Type B pancreatic cell (in vitro differentiated cells): Measurements from ENCODE around the gene EHMT1. TPM values are rescaled to one million over a fixed set of nuclear protein-coding genes. Genes with fewer than 3 reads are reported as not detected.
A peak's percentile ranks its signal among the peaks of the same experiment; 100 is the strongest.
"Not testable (repeated sequence)": the region's sequence is repeated elsewhere in the genome, so short reads cannot be mapped to it uniquely, and the experiment has no call there.

Experiments used
- DNase-seq: peaks from one replicate; pipeline ENCODE4 v3.0.0; 2021; ENCODE audit warnings: mixed read lengths; ENCODE audit not compliant: unreplicated experiment; ENCODE audit errors: extremely low spot score
- H3K27ac Mint-ChIP-seq: 2 replicates; pipeline ENCODE4 v1.8.0; 2021; ENCODE audit warnings: mild to moderate bottlenecking, mixed read lengths
- H3K27me3 Mint-ChIP-seq: 2 replicates; pipeline ENCODE4 v1.8.0; 2021; ENCODE audit warnings: mixed read lengths
- H3K36me3 Mint-ChIP-seq: 2 replicates; pipeline ENCODE4 v1.8.0; 2021; ENCODE audit warnings: mixed read lengths
- H3K4me1 Mint-ChIP-seq: one replicate; pipeline ENCODE4 v1.8.0; 2021; ENCODE audit warnings: mixed read lengths; ENCODE audit not compliant: unreplicated experiment
- H3K4me3 Mint-ChIP-seq: 2 replicates; pipeline ENCODE4 v1.8.0; 2021; ENCODE audit warnings: mild to moderate bottlenecking, mixed read lengths
- H3K9me3 Mint-ChIP-seq: 2 replicates; pipeline ENCODE4 v1.8.0; 2021; ENCODE audit warnings: mixed read lengths
- CTCF ChIP-seq: fragments of 200-600 bp; sonication (generic); conservative IDR thresholded peaks from 2 replicates; pipeline ENCODE4 v1.5.0; 2021; ENCODE audit warnings: antibody characterized with exemption, mild to moderate bottlenecking
- total RNA-seq: library from RNA; stranded (reverse); gene quantifications from 2 replicates; pipeline ENCODE4 v1.2.1, GENCODE V29; 2021; ENCODE audit warnings: low replicate concordance

Gene EHMT1
- total RNA-seq, 1 donor from 2014 or later, result 111 TPM

GRCh38 chr9:137621131-137621757, 2.4 kb downstream of the EHMT1 start:
- peak; percentile 71 for TF ChIP-seq CTCF
- Mint-ChIP-seq H3K27me3 (no peaks in the 10 kb centered on the region), H3K4me3 (peak overlapping the region; percentile 75), H3K4me1 (peaks cover 31% of the 10 kb centered on the region), H3K27ac (peak overlapping the region; percentile 55), H3K36me3 (peaks cover 17% of the 10 kb centered on the region), H3K9me3 (no peaks in the 10 kb centered on the region)
- DNase-seq, result no peak

- H3K4me3 Mint-ChIP-seq, H3K9me3 Mint-ChIP-seq, DNase-seq, H3K27me3 Mint-ChIP-seq: not testable (repeated sequence)
- H3K27ac Mint-ChIP-seq, result peak overlapping the region; percentile 39
- peaks cover 31% of the 10 kb centered on the region for H3K4me1 Mint-ChIP-seq
- peaks cover 20% of the 10 kb centered on the region for H3K36me3 Mint-ChIP-seq
Observed at GRCh38 chr9:137622211-137622610, 3.4 kb downstream of the EHMT1 start.

DNA sequence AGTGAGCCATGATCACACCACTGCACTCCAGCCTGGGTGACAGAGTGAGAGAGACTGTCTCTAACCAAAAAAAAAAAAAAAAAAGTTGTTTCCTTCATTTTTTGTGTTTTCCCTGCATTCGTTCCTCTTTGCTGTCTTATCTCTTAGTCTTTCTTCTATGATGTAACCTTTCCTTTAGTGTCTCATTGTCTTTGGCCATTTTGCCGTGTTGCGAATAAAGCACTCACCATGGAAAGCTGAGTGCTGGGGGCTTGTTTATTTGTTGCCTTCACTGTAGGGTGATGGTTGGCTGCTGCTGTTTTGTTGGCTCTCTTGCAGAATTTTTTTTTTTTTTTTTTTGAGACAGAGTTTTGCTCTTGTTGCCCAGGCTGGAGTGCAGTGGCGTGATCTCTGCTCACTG, 7.7 kb downstream of the EHMT1 start:
- DNase-seq, result no peak
- Mint-ChIP-seq H3K27me3 (no peaks in the 10 kb centered on the region), H3K4me3 (no peak overlapping the region), H3K4me1 (peaks cover 26% of the 10 kb centered on the region), H3K9me3 (no peaks in the 10 kb centered on the region), H3K27ac (no peak overlapping the region), H3K36me3 (peaks cover 23% of the 10 kb centered on the region)
- no peak for TF ChIP-seq CTCF

DNA sequence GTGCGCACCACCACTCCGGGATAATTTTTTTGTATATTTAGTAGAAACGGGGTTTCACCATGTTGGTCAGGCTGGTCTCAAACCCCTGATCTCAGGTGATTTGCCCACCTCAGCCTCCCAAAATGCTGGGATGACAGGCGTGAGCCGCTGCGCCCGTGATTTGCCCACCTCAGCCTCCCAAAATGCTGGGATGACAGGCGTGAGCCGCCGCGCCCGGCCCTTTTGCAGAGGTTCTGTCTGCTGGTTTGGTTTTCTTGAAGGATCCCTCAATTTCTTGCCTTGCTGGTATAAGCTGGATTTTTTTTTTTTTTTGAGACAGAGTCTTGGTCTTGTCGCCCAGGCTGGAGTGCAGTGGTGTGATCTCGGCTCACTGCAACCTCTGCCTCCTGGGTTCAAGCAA, 8.6 kb downstream of the EHMT1 start:
- H3K4me1 Mint-ChIP-seq, result peaks cover 21% of the 10 kb centered on the region

DNA sequence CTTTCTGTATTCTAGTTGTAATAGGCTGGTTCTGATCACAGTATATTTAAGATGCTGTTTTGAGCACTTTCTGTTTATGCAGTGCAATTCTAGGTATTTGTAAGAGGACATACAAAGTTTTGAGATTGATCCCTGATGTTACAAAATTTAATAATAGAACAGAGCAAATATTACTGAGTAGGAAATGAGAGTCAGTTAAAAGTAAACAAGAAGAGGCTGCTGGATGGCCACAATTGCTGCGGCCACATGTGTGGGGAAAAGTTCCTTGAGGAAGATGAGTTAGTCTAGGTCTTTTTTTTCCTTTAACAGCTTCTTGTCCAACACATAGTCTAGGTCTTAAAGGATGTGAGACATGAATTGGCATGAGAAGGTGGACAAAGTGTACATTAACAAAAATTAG, 11.3 kb downstream of the EHMT1 start:
- H3K9me3 Mint-ChIP-seq, result no peaks in the 10 kb centered on the region
- no peak for TF ChIP-seq CTCF
- DNase-seq, result no peak
- peaks cover 21% of the 10 kb centered on the region for H3K36me3 Mint-ChIP-seq
- H3K27me3 Mint-ChIP-seq, result no peaks in the 10 kb centered on the region
- no peak overlapping the region for H3K27ac Mint-ChIP-seq
- no peak overlapping the region for H3K4me3 Mint-ChIP-seq
- H3K4me1 Mint-ChIP-seq, result peaks cover 35% of the 10 kb centered on the region

More for the DNA sequence above, 8.6 kb downstream of the EHMT1 start:
- not testable (repeated sequence) for H3K9me3 Mint-ChIP-seq, H3K4me3 Mint-ChIP-seq, DNase-seq, H3K27ac Mint-ChIP-seq, H3K27me3 Mint-ChIP-seq
- H3K36me3 Mint-ChIP-seq, result peaks cover 23% of the 10 kb centered on the region

DNA sequence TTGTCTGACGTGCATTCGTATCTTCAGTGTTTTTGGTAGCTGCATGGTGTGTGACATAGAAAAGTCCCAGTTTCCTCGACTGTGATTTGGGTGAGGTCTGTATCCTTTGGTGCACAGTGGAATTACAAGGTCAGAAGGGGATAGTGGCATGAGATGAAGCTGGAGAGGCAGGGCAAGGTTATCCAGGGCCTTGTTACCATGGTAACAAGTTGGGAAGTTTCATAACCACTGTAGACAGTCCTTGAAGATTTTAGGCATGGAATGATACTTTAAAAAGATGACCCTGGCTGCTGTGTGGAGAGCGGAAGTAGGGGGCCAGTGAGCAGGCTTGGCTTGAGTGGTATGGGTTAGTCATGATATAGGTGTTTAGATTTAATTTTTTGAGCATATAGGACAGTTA, 11.9 kb downstream of the EHMT1 start:
- Mint-ChIP-seq H3K4me1 (peaks cover 35% of the 10 kb centered on the region), H3K36me3 (peaks cover 16% of the 10 kb centered on the region), H3K27me3 (no peaks in the 10 kb centered on the region), H3K4me3 (no peak overlapping the region), H3K9me3 (no peaks in the 10 kb centered on the region), H3K27ac (peak overlapping the region; percentile 24)
- no peak for DNase-seq
- TF ChIP-seq CTCF, result no peak
